Measurements from ENCODE around the gene CD44.
"Not testable (repeated sequence)": the region's sequence is repeated elsewhere in the genome, so short reads cannot be mapped to it uniquely, and the experiment has no call there.

Gene CD44

GRCh38 chr11:35138943-35139721, at the start of gene CD44:
TSS of gene CD44 (plus strand) at chr11:35139171. CDS start at chr11:35139304, 133 bp downstream.
- DNase-seq: peak; percentile 92

- no peak for DNase-seq
Observed at GRCh38 chr11:35089666-35090065, 49.3 kb upstream of the CD44 start.

GRCh38 chr11:35090125-35090524, 48.8 kb upstream of the CD44 start:
- DNase-seq: no peak

- DNase-seq: not testable (repeated sequence)
Observed at GRCh38 chr11:35090991-35091390, 48.0 kb upstream of the CD44 start.

GRCh38 chr11:35096723-35097122, 42.2 kb upstream of the CD44 start:
- no peak for DNase-seq

- no peak for DNase-seq
Observed at GRCh38 chr11:35097814-35098455, 41.0 kb upstream of the CD44 start.

GRCh38 chr11:35098855-35099254, 40.1 kb upstream of the CD44 start:
- no peak for DNase-seq

- DNase-seq: no peak
Observed at GRCh38 chr11:35099278-35100012, 39.5 kb upstream of the CD44 start.

GRCh38 chr11:35100013-35100383, 39.0 kb upstream of the CD44 start:
- DNase-seq: no peak

- DNase-seq: no peak
Observed at GRCh38 chr11:35101223-35101622, 37.7 kb upstream of the CD44 start.

GRCh38 chr11:35102267-35102666, 36.7 kb upstream of the CD44 start:
- no peak for DNase-seq

- peak; percentile 47 for DNase-seq
Observed at GRCh38 chr11:35103366-35104208, 35.4 kb upstream of the CD44 start.

GRCh38 chr11:35104655-35105054, 34.3 kb upstream of the CD44 start:
- peak; percentile 88 for DNase-seq

GRCh38 chr11:35105319-35106079, 33.5 kb upstream of the CD44 start:
- DNase-seq: peak; percentile 94

GRCh38 chr11:35106595-35106994, 32.4 kb upstream of the CD44 start:
- no peak for DNase-seq

- DNase-seq: no peak
Observed at GRCh38 chr11:35107861-35108260, 31.1 kb upstream of the CD44 start.

GRCh38 chr11:35108336-35108735, 30.6 kb upstream of the CD44 start:
- not testable (repeated sequence) for DNase-seq

- no peak for DNase-seq
Observed at GRCh38 chr11:35109041-35109440, 29.9 kb upstream of the CD44 start.

GRCh38 chr11:35109827-35110226, 29.1 kb upstream of the CD44 start:
- no peak for DNase-seq

GRCh38 chr11:35111161-35112055, 27.6 kb upstream of the CD44 start:
- no peak for DNase-seq
